SK-N-SH (cell line): ENCODE measurements around the gene ZNF544. TPM values are rescaled to one million over a fixed set of nuclear protein-coding genes. Genes with fewer than 3 reads are reported as not detected.

ENCODE experiments used
- CTCF ChIA-PET: fragments of 300-600, 350-600 bp; formaldehyde crosslinking; extraction: SDS; loops from one replicate; lab custom pipeline; 2021; lab: Yijun Ruan, JAX
- POLR2A ChIA-PET: fragments of 350-600 bp; sonication (Branson Sonifier 250); formaldehyde crosslinking; extraction: SDS; loops from one replicate; lab custom pipeline; 2020; ENCODE audit warnings: antibody characterized with exemption, inconsistent platforms; lab: Yijun Ruan, JAX
- DNase-seq: peaks from one replicate; pipeline ENCODE4 v3.0.0; 2012
- H2AFZ ChIP-seq: fragments of 200-600 bp; sonication (generic); 2 replicates; pipeline ENCODE4 v1.8.1; 2016; ENCODE audit warnings: antibody characterized with exemption, mild to moderate bottlenecking, low read depth
- H3F3A ChIP-seq: fragments of 200-600 bp; sonication (generic); replicated peaks from 2 replicates; pipeline ENCODE3; 2016; ENCODE audit warnings: antibody characterized with exemption, mild to moderate bottlenecking; ENCODE audit not compliant: insufficient read depth
- H3K27ac ChIP-seq, 2 experiments: fragments of 200-500 bp in 1 of 2; fragments of 200-600 bp in 1 of 2; sonication (Bioruptor generic) in 1 of 2; sonication (generic), shearing (Covaris generic) in 1 of 2; 2 replicates each; pipeline versions ENCODE4 v1.5.1 to v1.6.1; 2014 to 2016; ENCODE audit warnings: low read depth in 2 of 2, inconsistent platforms in 1 of 2, low read length in 1 of 2, mild to moderate bottlenecking in 1 of 2, mixed read lengths in 1 of 2
- H3K27me3 ChIP-seq: fragments of 200-600 bp; sonication (generic), shearing (Covaris generic); 2 replicates; pipeline ENCODE4 v1.6.1; 2016; ENCODE audit warnings: mixed run types; ENCODE audit not compliant: insufficient read depth
- H3K36me3 ChIP-seq, 2 experiments: fragments of 200-500 bp in 1 of 2; fragments of 200-600 bp in 1 of 2; sonication (Bioruptor generic) in 1 of 2; sonication (generic) in 1 of 2; replicated peaks in 1 of 2; 2 replicates each; pipeline versions ENCODE3 to v1.5.1; 2014 to 2016; ENCODE audit warnings: low read length in 1 of 2, mild to moderate bottlenecking in 1 of 2; ENCODE audit not compliant: insufficient read depth in 2 of 2, control insufficient read depth in 1 of 2
- H3K4me1 ChIP-seq, 2 experiments: fragments of 200-500 bp in 1 of 2; fragments of 200-600 bp in 1 of 2; sonication (Bioruptor generic) in 1 of 2; sonication (generic), shearing (Covaris generic) in 1 of 2; 2 replicates each; pipeline versions ENCODE4 v1.5.1 to v1.6.1; 2014 to 2016; ENCODE audit warnings: low read depth in 1 of 2, low read length in 1 of 2, mixed run types in 1 of 2; ENCODE audit not compliant: insufficient read depth in 2 of 2, control insufficient read depth in 1 of 2
- H3K4me2 ChIP-seq: fragments of 200-600 bp; sonication (generic), shearing (Covaris generic); 2 replicates; pipeline ENCODE4 v1.6.1; 2017; ENCODE audit warnings: mixed run types
- H3K4me3 ChIP-seq, 2 experiments: fragments of 200-500 bp in 1 of 2; fragments of 200-600 bp in 1 of 2; sonication (Bioruptor generic) in 1 of 2; sonication (generic), shearing (Covaris generic) in 1 of 2; 2 replicates each; pipeline versions ENCODE4 v1.5.1 to v1.8.1; 2014 to 2016; ENCODE audit warnings: low read depth in 2 of 2, inconsistent platforms in 1 of 2, low read length in 1 of 2, mild to moderate bottlenecking in 1 of 2, mixed read lengths in 1 of 2, moderate library complexity in 1 of 2
- H3K79me2 ChIP-seq: fragments of 200-600 bp; sonication (generic); 2 replicates; pipeline ENCODE4 v1.8.1; 2017; ENCODE audit warnings: mild to moderate bottlenecking; ENCODE audit not compliant: insufficient read depth
- H3K9ac ChIP-seq: fragments of 200-600 bp; sonication (generic); 2 replicates; pipeline ENCODE4 v1.6.1; 2017; ENCODE audit warnings: mixed run types
- H3K9me2 ChIP-seq: fragments of 200-600 bp; sonication (generic); 2 replicates; pipeline ENCODE4 v1.6.1; 2017; ENCODE audit warnings: mixed run types
- H3K9me3 ChIP-seq: fragments of 200-600 bp; sonication (generic); 2 replicates; pipeline ENCODE4 v1.6.1; 2017; ENCODE audit warnings: mixed run types, mild to moderate bottlenecking, moderate library complexity
- H4K20me1 ChIP-seq: fragments of 200-600 bp; sonication (generic); 2 replicates; pipeline ENCODE4 v1.6.1; 2017; ENCODE audit warnings: mild to moderate bottlenecking, mixed run types; ENCODE audit not compliant: insufficient read depth
- CTCF ChIP-seq: fragments of 200-600 bp; sonication (generic); IDR thresholded peaks from 2 replicates; pipeline ENCODE4 v1.6.1; 2017; ENCODE audit warnings: antibody characterized with exemption, mild to moderate bottlenecking, moderate library complexity
- EZH2phosphoT487 ChIP-seq: fragments of 200-600 bp; sonication (generic); IDR thresholded peaks from 2 replicates; pipeline ENCODE4 v1.6.1; 2017; ENCODE audit warnings: low read depth, mixed run types, mild to moderate bottlenecking, antibody characterized with exemption, moderate library complexity, borderline replicate concordance
- FOXJ3 ChIP-seq: sonication (generic); formaldehyde crosslinking; IDR thresholded peaks from 2 replicates; pipeline ENCODE4 v1.5.1; 2020; ENCODE audit warnings: mild to moderate bottlenecking, missing genetic modification reagents
- FOXM1 ChIP-seq: IDR thresholded peaks from 2 replicates; pipeline ENCODE4 v1.4.0; 2012; ENCODE audit warnings: low read depth, mild to moderate bottlenecking
- GATA2 ChIP-seq: sonication (generic); formaldehyde crosslinking; IDR thresholded peaks from 2 replicates; pipeline ENCODE4 v1.5.0; 2020; ENCODE audit warnings: mild to moderate bottlenecking, missing genetic modification reagents
- IRF3 ChIP-seq: fragments of 150-350 bp; IDR thresholded peaks from 2 replicates; pipeline ENCODE4 v1.6.1; 2016; ENCODE audit warnings: mild to moderate bottlenecking, low read depth, low read length
- MAX ChIP-seq: IDR thresholded peaks from 2 replicates; pipeline ENCODE4 v1.4.0; 2012; ENCODE audit warnings: low read depth
- MEF2A ChIP-seq: IDR thresholded peaks from 2 replicates; pipeline ENCODE4 v1.4.0; 2012; ENCODE audit warnings: low read depth, borderline replicate concordance
- NRF1 ChIP-seq: IDR thresholded peaks from 2 replicates; pipeline ENCODE4 v1.6.1; 2012; ENCODE audit warnings: low read depth, mild to moderate bottlenecking, low read length
- PBX3 ChIP-seq: IDR thresholded peaks from 2 replicates; pipeline ENCODE4; 2012
- POLR2AphosphoS5 ChIP-seq: IDR thresholded peaks from 2 replicates; pipeline ENCODE4 v1.6.1; 2012; ENCODE audit warnings: low read depth, low read length
- RAD21 ChIP-seq: IDR thresholded peaks from 2 replicates; pipeline ENCODE4 v1.6.1; 2012; ENCODE audit warnings: mild to moderate bottlenecking, low read length
- RFX5 ChIP-seq: IDR thresholded peaks from 2 replicates; pipeline ENCODE4 v1.6.1; 2012; ENCODE audit warnings: mild to moderate bottlenecking, improper control_type of control experiment, low read length
- RXRA ChIP-seq: IDR thresholded peaks from 2 replicates; pipeline ENCODE4 v1.4.0; 2012; ENCODE audit warnings: low read depth, mild to moderate bottlenecking, borderline replicate concordance
- SIN3A ChIP-seq: IDR thresholded peaks from 2 replicates; pipeline ENCODE4 v1.6.1; 2012; ENCODE audit warnings: low read depth, mild to moderate bottlenecking, low read length, moderate library complexity, borderline replicate concordance
- TAF1 ChIP-seq: IDR thresholded peaks from 2 replicates; pipeline ENCODE4 v1.6.1; 2012; ENCODE audit warnings: low read depth, mild to moderate bottlenecking, low read length, moderate library complexity, borderline replicate concordance
- TCF12 ChIP-seq: IDR thresholded peaks from 2 replicates; pipeline ENCODE4 v1.4.0; 2012
- TEAD4 ChIP-seq: IDR thresholded peaks from 2 replicates; pipeline ENCODE4 v1.4.0; 2012; ENCODE audit warnings: mild to moderate bottlenecking, borderline replicate concordance; ENCODE audit not compliant: insufficient read depth
- USF1 ChIP-seq: IDR thresholded peaks from 2 replicates; pipeline ENCODE4 v1.4.0; 2012; ENCODE audit warnings: low read depth, borderline replicate concordance
- YY1 ChIP-seq: IDR thresholded peaks from 2 replicates; pipeline ENCODE4 v1.4.0; 2012; ENCODE audit warnings: low read depth, mild to moderate bottlenecking
- ZBTB33 ChIP-seq: IDR thresholded peaks from 2 replicates; pipeline ENCODE4 v1.4.0; 2012; ENCODE audit warnings: low read depth, borderline replicate concordance
- WGBS: methylation state at CpG from one replicate; pipeline ENCODE4 v1.1.6; 2017; ENCODE audit warnings: low lambda C conversion rate; 5-methylcytosine and 5-hydroxymethylcytosine counted together
- polyA plus RNA-seq, 3 experiments: library from polyadenylated mRNA; depleted of rRNA; stranded (reverse); fragments of >200 nt; gene quantifications; 2 replicates each; pipeline ENCODE4 v1.2.3, GENCODE V29; 2012
- TF ChIP-seq, protein P1 (sequence below): fragments of 150-350 bp; IDR thresholded peaks from 2 replicates; pipeline ENCODE4 v1.6.1; 2017; ENCODE audit warnings: antibody characterized with exemption, low read length, low read depth, borderline replicate concordance

The ZNF544 gene
- polyA plus RNA-seq, 1 of the 3 experiments (the other 2 are of a cell fraction), result 0.89 TPM

DNA sequence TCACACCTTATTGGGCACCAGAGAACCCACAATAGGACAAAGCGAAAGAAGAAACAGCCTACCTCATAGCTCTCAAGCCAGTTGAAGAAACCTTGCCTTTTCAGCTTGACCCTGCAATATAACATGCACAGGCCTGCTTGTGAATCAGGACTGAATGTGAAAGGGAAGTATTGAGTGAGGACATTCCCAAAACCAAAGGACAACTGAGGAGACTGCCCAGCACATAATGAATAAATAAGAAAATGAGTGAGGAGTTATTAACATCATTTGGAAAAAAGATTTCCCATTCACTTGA, 15.7 kb upstream of the ZNF544 start:
- H2AFZ ChIP-seq, result no peak overlapping the region
- H4K20me1 ChIP-seq, result no peaks in the 10 kb centered on the region
- TF ChIP-seq MAX (no peak), ZBTB33 (no peak), IRF3 (no peak), GATA2 (CRISPR knock-in tag) (no peak), SIN3A (no peak), CTCF (no peak), TAF1 (no peak), USF1 (no peak), TCF12 (no peak), PBX3 (no peak)
- no peaks in the 10 kb centered on the region for H3K27me3 ChIP-seq
- no peak overlapping the region for H3K9ac ChIP-seq
- WGBS, result 91% methylated on average over 1 of the region's 1 CpG
- no peak for DNase-seq
- H3K9me2 ChIP-seq, result no peaks in the 10 kb centered on the region
- no peaks in the 10 kb centered on the region for H3K9me3 ChIP-seq
- H3K27ac ChIP-seq, result no peak overlapping the region
- H3K79me2 ChIP-seq, result no peaks in the 10 kb centered on the region
- CTCF ChIA-PET, result no interaction called here
- H3F3A ChIP-seq, result no peaks in the 10 kb centered on the region
- H3K4me2 ChIP-seq, result no peak overlapping the region
- H3K4me3 ChIP-seq, result no peak overlapping the region; a peak in 1 of 4 replicates
- POLR2A ChIA-PET, result no interaction called here
- H3K4me1 ChIP-seq, result no peaks in the 10 kb centered on the region
- peaks cover 14% of the 10 kb centered on the region in 2 experiments for H3K36me3 ChIP-seq

DNA sequence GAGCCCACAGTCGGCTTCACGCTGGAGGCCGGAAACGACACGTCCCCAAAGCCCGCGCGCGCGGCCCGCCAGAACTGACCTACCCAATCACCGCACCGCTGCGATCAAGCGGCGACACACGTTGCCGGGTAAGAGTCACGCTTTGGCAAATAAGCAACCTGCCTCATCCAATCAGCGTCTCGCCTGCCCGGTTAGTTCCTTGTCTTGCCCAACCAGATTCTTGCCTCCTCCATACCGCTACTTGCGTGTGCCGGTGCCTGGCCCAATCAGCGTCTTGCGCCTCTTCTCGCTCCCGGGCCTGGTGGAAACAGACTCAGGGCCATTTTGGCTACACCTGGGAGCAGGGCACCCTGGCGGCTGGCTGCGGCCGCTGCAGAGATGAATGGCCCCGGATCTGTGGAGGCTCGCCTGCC, 11.6 kb upstream of the ZNF544 start:
- Histone ChIP-seq H3K27ac (no peak overlapping the region), H3K9me3 (no peaks in the 10 kb centered on the region)
- POLR2A ChIA-PET, result no interaction called here
- TF ChIP-seq TAF1, result no peak
- TF ChIP-seq FOXM1, result no peak
- TF ChIP-seq RAD21, result no peak
- TF ChIP-seq, protein P1, sequence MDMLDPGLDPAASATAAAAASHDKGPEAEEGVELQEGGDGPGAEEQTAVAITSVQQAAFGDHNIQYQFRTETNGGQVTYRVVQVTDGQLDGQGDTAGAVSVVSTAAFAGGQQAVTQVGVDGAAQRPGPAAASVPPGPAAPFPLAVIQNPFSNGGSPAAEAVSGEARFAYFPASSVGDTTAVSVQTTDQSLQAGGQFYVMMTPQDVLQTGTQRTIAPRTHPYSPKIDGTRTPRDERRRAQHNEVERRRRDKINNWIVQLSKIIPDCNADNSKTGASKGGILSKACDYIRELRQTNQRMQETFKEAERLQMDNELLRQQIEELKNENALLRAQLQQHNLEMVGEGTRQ, result no peak
- TF ChIP-seq TCF12, result no peak
- TF ChIP-seq YY1, result no peak
- no peak for TF ChIP-seq MEF2A
- TF ChIP-seq RXRA, result no peak
- no peak for TF ChIP-seq FOXJ3 (CRISPR knock-in tag)
- TF ChIP-seq EZH2phosphoT487, result no peak
- no peak for TF ChIP-seq NRF1
- TF ChIP-seq RFX5, result no peak
- TF ChIP-seq POLR2AphosphoS5, result no peak
- TF ChIP-seq TEAD4, result no peak

More for the DNA sequence above, 11.6 kb upstream of the ZNF544 start:
- Histone ChIP-seq H3K9me2 (no peaks in the 10 kb centered on the region), H3K4me3 (no peak overlapping the region), H3F3A (no peaks in the 10 kb centered on the region), H3K27me3 (no peaks in the 10 kb centered on the region), H3K4me1 (no peaks in the 10 kb centered on the region), H3K79me2 (no peaks in the 10 kb centered on the region), H3K4me2 (no peak overlapping the region), H4K20me1 (no peaks in the 10 kb centered on the region), H3K9ac (no peak overlapping the region), H3K36me3 (peaks cover 9 to 10% of the 10 kb centered on the region in 2 experiments), H2AFZ (no peak overlapping the region)
- DNase-seq, result no peak
- CTCF ChIA-PET, result no interaction called here
- WGBS, result 64% methylated on average over 17 of the region's 34 CpGs
